ENCODE results near the gene ELOVL3.

DNA sequence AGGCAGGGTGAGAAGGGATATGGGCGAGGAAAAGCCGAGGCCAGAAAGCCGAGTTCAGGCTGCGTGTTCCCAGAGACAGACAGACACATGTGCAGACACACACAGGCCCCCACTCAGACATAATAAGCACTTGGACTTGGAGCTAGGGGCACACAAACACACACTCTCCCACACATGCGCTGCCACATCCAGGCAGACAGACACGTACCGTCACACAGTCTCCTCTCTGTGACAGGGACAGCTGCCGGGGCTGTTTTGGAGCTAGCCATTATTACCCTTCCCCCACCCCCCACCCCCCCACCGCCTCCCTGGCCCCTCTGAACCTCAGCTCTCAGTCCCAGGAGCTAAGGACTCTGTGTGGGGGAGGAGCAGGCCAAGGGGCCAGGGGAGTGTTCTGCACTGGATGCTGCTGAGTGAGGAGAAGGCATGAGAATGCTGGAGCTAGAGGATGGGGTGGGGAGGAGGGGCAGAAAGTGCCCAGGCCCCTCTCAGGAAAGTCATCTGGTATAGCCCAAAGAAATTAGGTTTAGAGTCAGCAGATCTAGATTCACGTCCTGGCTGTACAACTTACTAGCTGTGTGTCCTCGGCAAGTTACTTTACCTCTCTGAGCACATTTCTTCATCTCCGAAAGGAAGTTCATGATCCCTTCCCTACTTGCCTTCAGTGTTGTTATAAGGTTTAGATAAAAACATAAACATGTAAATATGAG is 8.9 kb downstream of the ELOVL3 start:
- TF ChIP-seq CTCF (IDR thresholded peaks at IDR 0.05; ENCODE audit: low read depth, low read length) (no peak), EZH2phosphoT487 (IDR thresholded peaks at IDR 0.05; ENCODE audit: low read depth) (no peak)

Data from OCI-LY3 (cell line).